GM12878 (cell line): ENCODE data around the gene CNN3. TPM values are rescaled to one million over a fixed set of nuclear protein-coding genes. Genes with fewer than 3 reads are reported as not detected.

Experiments used
- ATAC-seq: fragments of 200-7000 bp; cut with Tn5 transposase; 3 replicates; pipeline ENCODE4 v1.9.1; 2020; ENCODE audit warnings: mild to moderate bottlenecking, moderate library complexity
- BruUV-seq: library from RNA; stranded (reverse); fragments of 400-500 nt; replicated peaks from 2 replicates; lab custom pipeline; 2021; lab: Mats Ljungman, UMichigan
- CTCF ChIA-PET: fragments of 300-600 bp; sonication (Branson Sonifier 250); formaldehyde crosslinking; extraction: SDS; loops from one replicate; lab custom pipeline; 2021; ENCODE audit warnings: inconsistent platforms; lab: Yijun Ruan, JAX
- POLR2A ChIA-PET: fragments of 350-600 bp; formaldehyde crosslinking; extraction: SDS; loops from one replicate; lab custom pipeline; 2021; ENCODE audit warnings: inconsistent platforms; lab: Charles Lee
- RAD21 ChIA-PET: fragments of 300-600 bp; sonication (Branson Sonifier 250); formaldehyde crosslinking; loops from one replicate; lab custom pipeline; 2023; ENCODE audit warnings: antibody characterized with exemption; ENCODE audit not compliant: unreplicated experiment; lab: Charles Lee
- SMC1A ChIA-PET: fragments of 300-600 bp; sonication (Branson Sonifier 250); formaldehyde crosslinking; loops from one replicate; lab custom pipeline; 2023; ENCODE audit not compliant: unreplicated experiment, uncharacterized antibody; lab: Charles Lee
- DNase-seq: peaks from one replicate; pipeline ENCODE4 v3.0.0-alpha.2; 2011; ENCODE audit warnings: low read depth, low spot score
- FAIRE-seq: peaks from 3 replicates; lab custom pipeline; 2011; peaks lifted over from hg19 to GRCh38; lab: Jason Lieb, UNC
- H2AFZ ChIP-seq: 2 replicates; pipeline ENCODE4 v1.6.0; 2011; ENCODE audit warnings: low read depth, low read length, control low read depth; ENCODE audit not compliant: control insufficient read depth
- H3K27ac ChIP-seq: 2 replicates; pipeline ENCODE4 v1.5.1; 2011; ENCODE audit warnings: control low read depth; ENCODE audit not compliant: control insufficient read depth, insufficient read depth
- H3K27me3 ChIP-seq, 2 experiments: replicated peaks in 1 of 2; 2 replicates each; pipeline versions ENCODE4 v1.6.0 to v1.6.1; 2011; ENCODE audit warnings: low read length in 1 of 2; ENCODE audit not compliant: control insufficient read depth in 2 of 2, insufficient read depth in 2 of 2
- H3K36me3 ChIP-seq, 2 experiments: 2 replicates each; pipeline ENCODE4 v1.5.1; 2011; ENCODE audit warnings: low read length in 1 of 2; ENCODE audit not compliant: control insufficient read depth in 2 of 2, insufficient read depth in 2 of 2
- H3K4me1 ChIP-seq: 2 replicates; pipeline ENCODE4 v1.6.1; 2011; ENCODE audit warnings: mild to moderate bottlenecking, low read length, moderate library complexity, mixed read lengths; ENCODE audit not compliant: control insufficient read depth, insufficient read depth
- H3K4me2 ChIP-seq: 2 replicates; pipeline ENCODE4 v1.6.0; 2011; ENCODE audit warnings: control low read depth; ENCODE audit not compliant: control insufficient read depth, insufficient read depth
- H3K4me3 ChIP-seq: fragments of 200-600 bp; sonication (generic); 2 replicates; pipeline ENCODE4 v1.5.1; 2016
- H3K79me2 ChIP-seq: 2 replicates; pipeline ENCODE4 v1.6.0; 2011; ENCODE audit warnings: low read length; ENCODE audit not compliant: control insufficient read depth, insufficient read depth
- H3K9ac ChIP-seq: 2 replicates; pipeline ENCODE4 v1.8.0; 2011; ENCODE audit warnings: low read length, control low read depth, mixed read lengths; ENCODE audit not compliant: control insufficient read depth, insufficient read depth
- H3K9me3 ChIP-seq: replicated peaks from 3 replicates; pipeline ENCODE4 v1.5.1; 2011; ENCODE audit warnings: mild to moderate bottlenecking, low read length; ENCODE audit not compliant: control insufficient read depth, insufficient read depth
- H4K20me1 ChIP-seq: 2 replicates; pipeline ENCODE4 v1.6.0; 2011; ENCODE audit not compliant: control insufficient read depth, insufficient read depth
- BACH1 ChIP-seq: fragments of 450-650 bp; IDR thresholded peaks from 2 replicates; pipeline ENCODE4 v1.6.1; 2017; ENCODE audit warnings: mild to moderate bottlenecking, borderline replicate concordance
- BRCA1 ChIP-seq: IDR thresholded peaks from 2 replicates; pipeline ENCODE4 v1.6.1; 2011; ENCODE audit warnings: low read depth, low read length, improper control_type of control experiment
- CBFB ChIP-seq: IDR thresholded peaks from 2 replicates; pipeline ENCODE4 v1.6.1; 2016; ENCODE audit warnings: antibody characterized with exemption, low read depth
- E2F8 ChIP-seq: fragments of 450-650 bp; IDR thresholded peaks from 2 replicates; pipeline ENCODE4 v1.6.1; 2018; ENCODE audit warnings: mild to moderate bottlenecking, low read depth, moderate library complexity; ENCODE audit not compliant: partially characterized antibody
- EGR1 ChIP-seq, 2 experiments: IDR thresholded peaks; 1 replicate in 1 of 2; 2 replicates in 1 of 2; pipeline ENCODE4 v1.6.1; 2011 to 2012; ENCODE audit warnings: low read depth in 2 of 2, low read length in 2 of 2, borderline replicate concordance in 1 of 2, mild to moderate bottlenecking in 1 of 2, moderate library complexity in 1 of 2
- EZH2 ChIP-seq: IDR thresholded peaks from 2 replicates; pipeline ENCODE4 v1.6.1; 2012; ENCODE audit warnings: low read depth, mild to moderate bottlenecking, control low read depth, inconsistent platforms, low read length, borderline replicate concordance; ENCODE audit not compliant: control insufficient read depth
- RCOR1 ChIP-seq: conservative IDR thresholded peaks from 2 replicates; pipeline ENCODE4 v1.6.1; 2012; ENCODE audit warnings: low read depth, low read length, improper control_type of control experiment
- RUNX3 ChIP-seq: IDR thresholded peaks from 2 replicates; pipeline ENCODE4 v1.6.1; 2012; ENCODE audit warnings: low read length, inconsistent platforms
- SIN3A ChIP-seq: IDR thresholded peaks from 2 replicates; pipeline ENCODE4 v1.6.1; 2012; ENCODE audit warnings: low read depth, low read length, improper control_type of control experiment
- SREBF2 ChIP-seq: IDR thresholded peaks from 2 replicates; pipeline ENCODE4 v1.6.1; 2012; ENCODE audit warnings: mild to moderate bottlenecking, low read length
- SRF ChIP-seq, 2 experiments: IDR thresholded peaks; 2 replicates each; pipeline ENCODE4 v1.6.1; 2011; ENCODE audit warnings: low read depth in 2 of 2, low read length in 2 of 2, mild to moderate bottlenecking in 1 of 2, moderate library complexity in 1 of 2
- STAT1 ChIP-seq: fragments of 450-650 bp; conservative IDR thresholded peaks from 2 replicates; pipeline ENCODE4 v1.6.1; 2014; ENCODE audit warnings: antibody characterized with exemption, mild to moderate bottlenecking
- SUPT20H ChIP-seq: IDR thresholded peaks from 2 replicates; pipeline ENCODE4 v1.6.1; 2011; ENCODE audit warnings: low read depth, mild to moderate bottlenecking, low read length, moderate library complexity, borderline replicate concordance; ENCODE audit not compliant: control insufficient read depth
- TARDBP ChIP-seq: IDR thresholded peaks from 2 replicates; pipeline ENCODE4 v1.6.1; 2016; ENCODE audit warnings: borderline replicate concordance
- ZBTB4 ChIP-seq: fragments of 450-650 bp; formaldehyde crosslinking; IDR thresholded peaks from 2 replicates; pipeline ENCODE4 v1.4.0; 2022; ENCODE audit warnings: mild to moderate bottlenecking, moderate library complexity
- WGBS: methylation state at CpG from one replicate; pipeline ENCODE4 v1.1.6; 2016; ENCODE audit warnings: low lambda C conversion rate; ENCODE audit not compliant: insufficient replicate concordance, insufficient coverage; ENCODE audit errors: missing lambda C conversion rate; 5-methylcytosine and 5-hydroxymethylcytosine counted together
- in situ Hi-C: fragments of 300-500 bp; cut with MboI; formaldehyde crosslinking; loops from 9 replicates; pipeline ENCODE4 v1.14.3; 2018; ENCODE audit warnings: mixed read lengths
- intact Hi-C: fragments of 100-400 bp; cut with micrococcal nuclease; formaldehyde crosslinking; loops from one replicate; pipeline ENCODE4 v1.14.2; 2022; ENCODE audit not compliant: unreplicated experiment
- polyA plus RNA-seq, 11 experiments: library from polyadenylated mRNA; depleted of rRNA in 4 of 11; unstranded in 6 of 11; stranded (reverse) in 5 of 11; fragments of >200 nt; fragmentation: Nextera tagmentation in 4 of 11; fragmentation: Illumina TruSeq in 1 of 11; extraction: Ambion mirVana in 4 of 11; extraction: Trizol in 1 of 11; gene quantifications; 1 replicate in 1 of 11; 2 replicates in 10 of 11; pipeline versions ENCODE4 v1.2.1 to v1.2.3, GENCODE V29; 2011 to 2016; ENCODE audit warnings: inconsistent platforms in 2 of 11, missing spikeins in 2 of 11, low read depth in 1 of 11
- total RNA-seq, 4 experiments: library from RNA; depleted of rRNA in 3 of 4; stranded (reverse); fragments of >200 nt in 3 of 4; fragmentation: Illumina TruSeq in 1 of 4; extraction: Trizol in 1 of 4; gene quantifications; 2 replicates each; pipeline versions ENCODE4 v1.2.1 to v1.2.3, GENCODE V29; 2013 to 2021

The CNN3 gene
- total and polyA plus RNA-seq, 10 of the 15 experiments (the other 5 are each of a cell fraction or from before 2014, with no cell fraction given): 0.20 to 48.4 (median 34.3) TPM

- Histone ChIP-seq H3K4me1 (no peaks in the 10 kb centered on the region), H3K27ac (no peak overlapping the region), H3K36me3 (no peaks in the 10 kb centered on the region), H2AFZ (no peak overlapping the region), H3K9me3 (no peaks in the 10 kb centered on the region), H3K27me3 (no peaks in the 10 kb centered on the region; a peak in 1 of 4 replicates), H3K9ac (no peak overlapping the region), H4K20me1 (no peaks in the 10 kb centered on the region), H3K4me3 (no peak overlapping the region), H3K4me2 (no peak overlapping the region), H3K79me2 (no peaks in the 10 kb centered on the region)
- DNase-seq (no peak), FAIRE-seq (no peak), ATAC-seq (no peak)
- WGBS: 60% methylated on average over 6 of the region's 6 CpGs
- no TSS peak for BruUV-seq
- ChIA-PET POLR2A (interaction anchor here (1.0 kb wide), 1 partner anchor 18 kb away, joined by 3 read pairs; no protein-coding TSS in a partner anchor), RAD21 (interaction anchor here (1.3 kb wide), 1 partner anchor 20 kb away, joined by 4 read pairs; no protein-coding TSS in a partner anchor), CTCF (interaction anchor here (1.0 to 1.3 kb wide), 3 partner anchors 20 to 166 kb away, joined by 3 read pairs; no protein-coding TSS in a partner anchor), SMC1A (interaction anchor here (0.5 kb wide), 1 partner anchor 178 kb away, joined by 3 read pairs; no protein-coding TSS in a partner anchor)
- in situ Hi-C loops (no loop called here), intact Hi-C loops (no loop called here)
- no peak for TF ChIP-seq STAT1
- no peak for TF ChIP-seq SIN3A
- TF ChIP-seq SREBF2: no peak
- TF ChIP-seq E2F8: no peak
- TF ChIP-seq TARDBP: no peak
- TF ChIP-seq BACH1: no peak
- no peak for TF ChIP-seq RCOR1
- no peak for TF ChIP-seq CBFB
- TF ChIP-seq BRCA1: no peak
- no peak for TF ChIP-seq ZBTB4 (CRISPR knock-in tag)
- no peak for TF ChIP-seq SRF (IDR thresholded peaks at IDR 0.05; ENCODE audit: low read depth in 2 of 2, low read length in 2 of 2)
- TF ChIP-seq EZH2: no peak
- no peak for TF ChIP-seq SUPT20H
- TF ChIP-seq EGR1 (IDR thresholded peaks at IDR 0.05; ENCODE audit: borderline replicate concordance in 1 of 2, low read depth in 2 of 2, low read length in 2 of 2): no peak
- no peak for TF ChIP-seq RUNX3
These were observed 52.5 kb downstream of the CNN3 start for GRCh38 chr1:94874423-94874822.
